ENCODE data around the gene TSC22D4.

The TSC22D4 gene

DNA sequence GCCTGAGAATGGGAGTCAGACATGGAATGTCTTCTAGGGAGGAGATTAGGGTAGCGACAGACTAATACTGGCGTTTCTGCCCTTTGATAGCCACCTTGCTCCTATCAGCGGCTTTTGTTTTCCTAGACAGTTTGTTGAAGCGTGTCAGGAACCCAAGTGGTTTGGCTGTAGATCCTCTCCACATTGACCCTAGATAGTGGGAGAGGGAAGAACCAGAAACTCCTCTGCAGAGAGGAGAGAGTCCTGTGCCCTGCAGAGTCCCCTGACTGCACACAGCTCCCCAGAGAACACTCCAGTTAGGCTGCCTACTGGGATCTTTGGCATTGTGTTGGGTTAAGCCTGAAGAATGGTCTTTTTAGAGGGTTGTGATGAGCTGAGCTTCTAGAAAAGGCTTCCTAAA lies 47.0 kb downstream of the TSC22D4 start:
- Mint-ChIP-seq H3K9me3 (no peaks in the 10 kb centered on the region), H3K4me1 (peaks cover 45% of the 10 kb centered on the region), H3K4me3 (peak overlapping the region; percentile 89), H3K27me3 (no peaks in the 10 kb centered on the region), H3K36me3 (peaks cover 15% of the 10 kb centered on the region), H3K27ac (peak overlapping the region; percentile 70)

DNA sequence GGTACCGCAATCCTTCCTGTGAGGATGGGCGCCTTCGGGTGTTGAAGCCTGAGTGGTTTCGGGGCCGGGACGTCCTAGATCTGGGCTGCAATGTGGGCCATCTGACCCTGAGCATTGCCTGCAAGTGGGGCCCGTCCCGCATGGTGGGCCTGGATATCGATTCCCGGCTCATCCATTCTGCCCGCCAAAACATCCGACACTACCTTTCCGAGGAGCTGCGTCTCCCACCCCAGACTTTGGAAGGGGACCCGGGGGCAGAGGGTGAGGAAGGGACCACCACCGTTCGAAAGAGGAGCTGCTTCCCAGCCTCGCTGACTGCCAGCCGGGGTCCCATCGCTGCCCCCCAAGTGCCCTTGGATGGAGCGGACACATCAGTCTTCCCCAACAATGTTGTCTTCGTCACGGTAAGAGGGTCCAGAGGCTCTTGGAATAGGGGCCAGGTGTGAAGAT lies 47.7 kb downstream of the TSC22D4 start:
- Mint-ChIP-seq H3K9me3 (no peaks in the 10 kb centered on the region), H3K27ac (peak overlapping the region; percentile 70), H3K4me3 (peak overlapping the region; percentile 89), H3K27me3 (no peaks in the 10 kb centered on the region), H3K36me3 (peaks cover 15% of the 10 kb centered on the region), H3K4me1 (peaks cover 45% of the 10 kb centered on the region)

DNA sequence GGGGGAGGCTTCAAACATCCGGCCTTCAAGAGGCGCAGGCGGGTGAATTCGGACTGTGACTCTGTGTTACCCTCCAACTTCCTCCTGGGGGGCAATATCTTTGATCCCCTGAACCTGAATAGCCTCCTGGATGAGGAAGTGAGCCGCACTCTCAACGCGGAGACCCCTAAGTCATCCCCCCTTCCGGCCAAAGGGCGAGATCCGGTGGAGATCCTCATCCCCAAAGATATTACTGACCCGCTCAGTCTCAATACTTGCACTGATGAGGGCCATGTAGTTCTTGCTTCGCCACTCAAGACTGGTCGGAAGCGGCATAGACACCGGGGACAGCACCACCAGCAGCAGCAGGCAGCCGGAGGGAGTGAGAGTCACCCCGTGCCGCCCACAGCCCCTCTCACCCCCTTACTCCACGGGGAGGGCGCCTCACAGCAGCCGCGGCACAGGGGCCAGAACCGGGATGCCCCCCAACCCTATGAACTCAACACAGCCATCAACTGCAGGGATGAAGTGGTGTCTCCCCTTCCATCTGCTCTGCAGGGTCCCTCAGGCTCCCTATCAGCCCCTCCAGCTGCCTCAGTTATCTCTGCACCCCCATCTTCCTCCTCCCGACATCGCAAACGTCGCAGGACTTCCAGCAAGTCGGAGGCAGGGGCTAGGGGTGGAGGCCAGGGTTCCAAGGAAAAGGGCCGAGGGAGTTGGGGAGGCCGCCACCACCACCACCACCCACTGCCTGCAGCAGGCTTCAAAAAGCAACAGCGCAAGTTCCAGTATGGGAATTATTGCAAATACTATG lies 48.3 kb downstream of the TSC22D4 start:
- Mint-ChIP-seq H3K36me3 (peaks cover 15% of the 10 kb centered on the region), H3K27me3 (no peaks in the 10 kb centered on the region), H3K4me1 (peaks cover 49% of the 10 kb centered on the region), H3K4me3 (peak overlapping the region; percentile 89), H3K9me3 (no peaks in the 10 kb centered on the region), H3K27ac (peak overlapping the region; percentile 76)

DNA sequence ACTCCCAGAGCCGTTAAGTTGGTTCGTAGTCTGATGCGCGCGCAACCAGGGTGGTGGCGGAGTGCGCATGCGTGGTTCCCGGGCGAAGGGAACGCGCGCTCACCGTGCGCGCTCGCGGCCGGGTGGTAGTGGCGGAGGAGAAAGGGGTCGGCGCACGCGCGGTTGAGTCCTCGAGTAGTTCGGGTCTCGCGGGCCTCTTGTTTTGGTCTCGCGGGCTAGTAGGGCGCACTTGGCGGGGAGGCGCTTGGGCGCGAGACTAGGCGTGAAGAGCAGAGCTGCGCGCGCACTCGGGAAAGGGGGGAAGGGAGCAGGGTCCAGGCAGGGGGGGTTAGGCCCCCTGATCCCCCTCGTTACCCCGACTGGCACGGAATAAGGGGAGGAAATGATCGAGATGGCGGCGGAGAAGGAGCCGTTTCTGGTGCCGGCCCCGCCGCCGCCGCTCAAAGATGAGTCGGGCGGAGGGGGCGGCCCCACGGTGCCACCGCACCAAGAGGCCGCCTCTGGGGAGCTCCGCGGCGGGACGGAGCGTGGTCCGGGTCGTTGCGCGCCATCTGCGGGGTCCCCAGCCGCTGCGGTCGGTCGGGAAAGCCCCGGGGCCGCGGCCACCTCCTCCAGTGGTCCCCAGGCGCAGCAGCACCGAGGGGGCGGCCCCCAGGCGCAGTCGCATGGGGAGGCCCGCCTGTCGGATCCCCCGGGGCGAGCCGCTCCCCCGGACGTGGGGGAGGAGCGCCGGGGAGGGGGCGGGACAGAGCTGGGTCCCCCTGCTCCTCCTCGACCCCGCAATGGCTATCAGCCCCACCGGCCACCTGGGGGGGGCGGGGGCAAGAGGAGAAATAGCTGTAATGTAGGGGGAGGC lies 49.1 kb downstream of the TSC22D4 start, which contains the start of gene MEPCE:
TSS of gene MEPCE (plus strand) at position 195 of the 856 bp plus-strand sequence. CDS start at position 383, 188 bp downstream.
- Mint-ChIP-seq H3K4me3 (peak within 1 kb of the TSS; percentile 98), H3K36me3 (peaks cover 12% of the 10 kb centered on the region), H3K27me3 (no peaks in the 10 kb centered on the region), H3K4me1 (peaks cover 45% of the 10 kb centered on the region), H3K27ac (peak within 1 kb of the TSS; percentile 99), H3K9me3 (no peaks in the 10 kb centered on the region)

DNA sequence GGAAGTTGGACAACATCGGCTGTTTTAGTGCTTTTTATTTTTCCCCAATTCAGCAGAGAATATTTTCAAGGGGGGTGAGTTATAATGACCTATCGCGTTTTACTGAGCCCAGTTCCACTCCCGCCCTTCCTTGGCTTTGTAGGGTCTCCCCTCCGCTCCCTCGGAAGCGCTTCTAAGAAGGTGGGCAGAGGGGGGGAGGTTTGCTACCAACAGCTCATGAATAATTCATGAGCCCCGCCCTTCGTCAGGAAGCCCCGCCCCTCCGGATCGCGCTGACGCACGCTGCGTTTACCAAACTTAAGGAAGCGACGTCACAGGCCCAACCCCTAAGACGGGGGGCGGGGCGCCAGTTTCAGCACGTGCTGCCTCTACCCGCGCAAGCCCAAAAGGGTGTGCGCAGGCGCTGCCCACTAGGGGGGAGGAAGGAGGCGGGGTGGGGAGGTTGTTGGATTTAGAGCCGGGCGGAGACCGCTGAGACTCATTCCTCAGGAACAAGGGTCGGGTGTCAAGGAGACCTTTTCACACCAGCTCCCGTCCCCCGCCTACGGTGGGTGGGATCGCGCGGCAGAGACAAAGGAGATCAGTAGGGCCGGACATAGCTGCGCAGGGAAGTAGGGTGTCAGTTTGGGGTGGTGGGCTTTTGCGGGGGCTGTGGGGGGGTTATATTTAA lies 49.9 kb downstream of the TSC22D4 start:
- H3K27ac Mint-ChIP-seq = peak overlapping the region; percentile 99
- peaks cover 37% of the 10 kb centered on the region for H3K4me1 Mint-ChIP-seq
- no peaks in the 10 kb centered on the region for H3K9me3 Mint-ChIP-seq
- H3K27me3 Mint-ChIP-seq = no peaks in the 10 kb centered on the region
- peaks cover 7% of the 10 kb centered on the region for H3K36me3 Mint-ChIP-seq
- peak overlapping the region; percentile 98 for H3K4me3 Mint-ChIP-seq

DNA sequence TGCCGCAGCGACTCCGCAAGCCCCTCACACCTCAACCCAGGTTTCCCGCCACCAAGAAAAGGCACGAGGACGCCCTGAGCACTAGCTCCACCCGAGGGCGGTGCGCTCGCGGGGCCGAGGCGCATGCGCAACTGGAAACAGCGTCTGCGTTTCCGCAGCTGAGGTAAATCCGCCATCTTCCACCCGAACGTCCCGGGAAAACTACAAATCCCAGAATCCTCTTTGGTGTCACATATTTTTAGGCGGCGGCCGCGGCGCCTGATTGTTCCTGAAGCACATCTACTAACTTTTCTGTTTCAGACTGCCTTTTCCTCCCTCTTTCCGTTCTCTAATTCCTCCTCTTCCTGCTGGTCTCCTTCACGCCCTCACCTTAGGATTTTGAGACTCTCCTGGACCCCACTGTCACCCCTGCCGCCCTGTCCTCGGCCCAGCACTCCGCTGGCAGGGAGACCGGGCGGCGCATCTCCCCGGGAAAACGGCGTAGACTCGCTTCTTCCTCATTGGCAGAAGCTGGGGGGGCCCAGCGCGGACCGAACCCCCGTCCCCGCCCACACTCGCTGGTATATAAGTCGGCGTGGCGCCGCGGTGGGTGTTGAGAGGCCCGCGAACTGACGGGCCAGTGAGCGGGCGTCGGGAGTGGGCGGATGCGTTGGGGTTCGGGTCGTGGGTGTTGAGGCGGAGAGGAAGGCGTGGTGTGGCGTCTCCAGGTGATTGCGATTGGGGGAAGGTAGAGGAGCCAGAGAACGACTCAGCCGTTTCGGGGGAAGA lies 50.6 kb downstream of the TSC22D4 start, which contains the start of gene ZCWPW1:
TSS of gene ZCWPW1 (minus strand) at position 505 of the 768 bp plus-strand sequence. CDS start 8,054 bp downstream, outside the sequence.
- peaks cover 3% of the 10 kb centered on the region for H3K36me3 Mint-ChIP-seq
- H3K9me3 Mint-ChIP-seq = no peaks in the 10 kb centered on the region
- peaks cover 30% of the 10 kb centered on the region for H3K4me1 Mint-ChIP-seq
- H3K27me3 Mint-ChIP-seq = no peaks in the 10 kb centered on the region
- peak within 1 kb of the TSS; percentile 98 for H3K4me3 Mint-ChIP-seq
- H3K27ac Mint-ChIP-seq = peak within 1 kb of the TSS; percentile 99

DNA sequence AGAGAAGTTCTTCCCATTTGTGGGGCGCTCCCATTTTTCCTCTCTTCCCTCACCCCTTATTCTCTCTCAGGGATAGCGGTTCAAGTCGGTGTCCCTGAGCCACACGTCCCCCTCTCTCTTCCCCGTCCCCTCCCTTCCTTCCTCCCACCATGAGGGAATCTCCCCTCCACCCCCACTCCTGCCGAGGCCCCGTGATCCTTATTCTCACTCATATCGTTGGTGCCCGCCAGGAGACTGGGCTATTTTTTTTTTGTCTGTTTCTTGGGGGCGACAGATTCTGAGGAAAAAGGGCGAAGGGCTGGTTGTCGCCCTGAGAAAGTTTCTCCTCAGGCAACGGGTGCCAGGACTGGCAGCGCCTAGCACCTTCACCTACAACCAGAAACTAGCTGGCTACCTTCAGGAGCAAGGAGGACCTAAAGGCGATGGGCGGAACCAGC lies 51.2 kb downstream of the TSC22D4 start:
- peak overlapping the region; percentile 98 for H3K4me3 Mint-ChIP-seq
- H3K36me3 Mint-ChIP-seq = peaks cover 3% of the 10 kb centered on the region
- peak overlapping the region; percentile 99 for H3K27ac Mint-ChIP-seq
- H3K4me1 Mint-ChIP-seq = peaks cover 26% of the 10 kb centered on the region
- H3K9me3 Mint-ChIP-seq = no peaks in the 10 kb centered on the region
- no peaks in the 10 kb centered on the region for H3K27me3 Mint-ChIP-seq

DNA sequence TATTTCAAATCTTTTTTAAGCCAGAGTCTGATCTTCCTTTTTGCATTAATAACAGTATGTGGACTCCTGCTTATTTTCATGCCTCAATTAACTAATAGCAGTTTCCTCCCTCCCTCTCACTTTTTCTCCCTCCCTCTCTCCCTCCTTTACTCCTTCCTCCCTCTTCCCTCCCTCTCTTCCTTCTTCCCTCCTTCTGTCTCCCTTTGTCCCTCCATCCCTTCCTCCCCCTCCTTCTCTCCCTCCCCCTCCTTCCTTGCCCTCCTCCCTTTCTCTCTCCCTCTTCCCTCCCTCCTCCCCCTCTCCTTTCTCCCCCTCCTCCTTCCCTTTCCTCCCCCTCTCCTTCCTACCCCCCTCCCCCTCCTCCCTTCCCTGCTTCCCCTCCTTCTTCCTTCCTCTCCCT lies 52.5 kb downstream of the TSC22D4 start:
- Mint-ChIP-seq H3K4me3 (no peak overlapping the region), H3K27ac (no peak overlapping the region), H3K27me3 (no peaks in the 10 kb centered on the region), H3K9me3 (no peaks in the 10 kb centered on the region), H3K4me1 (peaks cover 14% of the 10 kb centered on the region), H3K36me3 (peaks cover 3% of the 10 kb centered on the region)

DNA sequence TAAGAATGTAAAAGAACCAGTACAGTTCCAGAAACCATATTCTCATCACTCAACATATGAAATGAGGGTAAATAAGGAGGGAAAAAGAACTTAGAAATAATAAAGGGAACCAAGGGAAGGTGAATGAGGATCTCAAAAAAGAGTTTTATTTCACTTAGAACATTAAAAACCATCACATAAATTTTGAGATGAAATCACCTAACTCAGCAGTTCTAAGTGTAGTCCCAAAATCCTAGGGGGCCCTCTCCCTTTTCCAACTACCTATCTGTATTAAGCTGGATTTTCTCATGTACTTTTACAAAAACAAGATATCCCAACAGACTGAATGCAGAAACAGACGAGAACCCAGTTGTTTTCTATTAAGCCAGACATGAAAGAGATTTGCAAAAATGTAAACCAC lies 53.7 kb downstream of the TSC22D4 start:
- Mint-ChIP-seq H3K4me3 (no peak overlapping the region), H3K4me1 (peaks cover 10% of the 10 kb centered on the region), H3K36me3 (peaks cover 3% of the 10 kb centered on the region), H3K9me3 (no peaks in the 10 kb centered on the region), H3K27ac (peak overlapping the region; percentile 72), H3K27me3 (no peaks in the 10 kb centered on the region)

DNA sequence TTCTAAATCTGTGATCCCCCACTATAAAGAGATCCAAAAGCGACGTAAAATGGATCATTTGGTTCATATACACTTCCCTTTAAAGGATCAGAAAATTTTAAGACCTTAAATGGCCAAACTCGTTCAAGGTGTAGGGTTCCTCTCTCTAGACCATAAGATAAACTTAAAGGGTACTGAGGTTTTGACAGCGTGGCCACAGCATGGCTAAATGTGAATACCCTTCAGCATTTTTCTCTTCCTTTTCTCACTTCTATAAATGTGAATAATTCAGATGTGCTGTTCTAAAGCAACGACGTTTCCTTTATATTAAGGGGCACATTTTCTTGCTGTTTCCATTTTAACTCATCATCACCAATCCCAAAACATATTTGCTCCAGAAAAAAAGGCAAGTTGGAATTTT lies 55.7 kb downstream of the TSC22D4 start:
- no peaks in the 10 kb centered on the region for H3K36me3 Mint-ChIP-seq
- peaks cover 10% of the 10 kb centered on the region for H3K4me1 Mint-ChIP-seq
- no peaks in the 10 kb centered on the region for H3K9me3 Mint-ChIP-seq
- H3K27ac Mint-ChIP-seq = no peak overlapping the region
- no peaks in the 10 kb centered on the region for H3K27me3 Mint-ChIP-seq
- H3K4me3 Mint-ChIP-seq = no peak overlapping the region

DNA sequence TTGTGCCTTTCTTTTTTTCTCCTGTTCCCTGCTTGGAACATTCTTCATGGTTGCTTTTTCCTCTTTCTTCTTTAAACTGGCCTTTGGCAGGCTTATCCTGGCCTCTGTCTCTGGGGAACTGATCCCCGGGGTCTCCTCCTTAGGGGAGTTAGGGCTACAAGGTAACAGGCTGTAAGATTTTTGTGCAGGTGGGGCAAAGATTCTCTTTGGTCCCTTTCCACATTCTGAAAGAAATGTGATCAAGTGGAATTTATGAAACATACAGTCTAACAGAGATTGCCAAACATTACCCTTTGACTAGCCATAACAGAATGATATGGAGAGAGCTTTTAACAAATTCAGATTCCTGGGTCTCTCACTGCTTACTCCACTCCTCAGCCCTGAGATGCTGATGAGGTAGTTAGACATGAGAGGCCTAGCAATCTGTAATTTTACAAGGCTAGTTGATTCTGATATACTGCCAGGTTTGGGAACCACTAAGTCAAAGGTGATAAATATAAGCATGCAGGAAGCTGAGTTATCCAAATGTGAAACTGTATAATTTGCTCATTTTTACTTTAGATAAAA lies 59.3 kb downstream of the TSC22D4 start:
- H3K9me3 Mint-ChIP-seq = no peaks in the 10 kb centered on the region
- no peak overlapping the region for H3K27ac Mint-ChIP-seq

DNA sequence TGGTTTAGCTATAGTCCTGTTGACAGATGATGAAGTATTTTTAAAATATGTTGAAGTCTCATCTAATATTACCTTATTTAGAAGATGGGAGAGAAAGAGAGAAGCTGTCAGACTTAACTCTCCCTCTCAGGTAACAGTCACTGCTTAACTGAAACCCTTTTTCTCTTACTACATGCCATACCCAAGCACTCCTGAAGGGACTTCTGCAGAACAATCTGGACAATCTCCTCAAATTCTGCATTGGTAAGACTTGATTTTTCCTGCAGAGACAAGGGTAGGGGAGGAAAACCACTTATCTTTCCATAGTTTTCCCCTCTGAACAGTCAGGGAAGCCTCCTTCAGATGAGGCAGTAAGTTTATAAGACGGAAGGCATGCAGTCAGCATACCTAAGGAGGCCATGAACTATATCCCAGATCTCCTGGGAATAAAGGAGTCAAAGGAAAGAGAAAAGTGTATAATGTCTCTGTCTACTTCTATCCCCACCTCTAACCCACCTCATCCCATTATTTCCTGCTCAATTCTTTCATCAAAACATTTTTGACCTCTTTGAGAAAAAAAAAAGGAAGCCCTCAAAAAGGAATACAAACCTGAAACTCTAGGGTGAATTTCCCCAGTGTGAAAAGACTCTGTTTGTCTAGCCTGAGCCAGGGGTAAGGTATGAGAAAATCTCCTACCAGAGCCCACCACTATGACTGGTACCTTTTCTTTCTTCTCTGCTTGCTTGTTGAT lies 59.9 kb downstream of the TSC22D4 start:
- Mint-ChIP-seq H3K4me1 (no peaks in the 10 kb centered on the region), H3K27ac (no peak overlapping the region), H3K4me3 (no peak overlapping the region), H3K36me3 (peaks cover 4% of the 10 kb centered on the region), H3K27me3 (no peaks in the 10 kb centered on the region), H3K9me3 (no peaks in the 10 kb centered on the region)

More for the DNA sequence above, 59.3 kb downstream of the TSC22D4 start:
- H3K4me3 Mint-ChIP-seq = no peak overlapping the region
- no peaks in the 10 kb centered on the region for H3K4me1 Mint-ChIP-seq
- peaks cover 4% of the 10 kb centered on the region for H3K36me3 Mint-ChIP-seq
- no peaks in the 10 kb centered on the region for H3K27me3 Mint-ChIP-seq

Measured in activated naive CD4-positive, alpha-beta T cell treated with anti-CD3 and anti-CD28 coated beads, Interleukin-2, amount 50 U/mL, for 24 hours (primary cell).